K562 (cell line): ENCODE measurements around the gene TMEM95. TPM values are rescaled to one million over a fixed set of nuclear protein-coding genes. Genes with fewer than 3 reads are reported as not detected.

Source experiments
- ATF3 ChIP-seq, 2 experiments: fragments of 450-650 bp in 1 of 2; sonication (generic) in 1 of 2; formaldehyde crosslinking in 1 of 2; IDR thresholded peaks in 1 of 2; conservative IDR thresholded peaks in 1 of 2; 2 replicates each; pipeline versions ENCODE4 v1.6.1 to v1.8.1; 2016 to 2023; ENCODE audit warnings: mild to moderate bottlenecking in 2 of 2, moderate library complexity in 2 of 2, inconsistent platforms in 1 of 2, missing genetic modification reagents in 1 of 2
- BACH1 ChIP-seq: fragments of 200-800 bp; sonication (Bioruptor generic); IDR thresholded peaks from 2 replicates; pipeline ENCODE4 v1.6.1; 2016; ENCODE audit warnings: missing genetic modification characterization, missing compliant biosample characterization
- BCLAF1 ChIP-seq, 2 experiments: fragments of 450-650 bp in 1 of 2; IDR thresholded peaks; 2 replicates each; pipeline ENCODE4 v1.6.1; 2011 to 2017; ENCODE audit warnings: low read depth in 2 of 2, antibody characterized with exemption in 1 of 2, borderline replicate concordance in 1 of 2, low read length in 1 of 2, mild to moderate bottlenecking in 1 of 2, mixed read lengths in 1 of 2; ENCODE audit not compliant: control insufficient read depth in 1 of 2
- BRD9 ChIP-seq: fragments of 450-650 bp; IDR thresholded peaks from 2 replicates; pipeline ENCODE4 v1.6.1; 2018; ENCODE audit warnings: low read depth; ENCODE audit not compliant: partially characterized antibody
- CHD4 ChIP-seq: fragments of 200-600 bp; sonication (generic); IDR thresholded peaks from 3 replicates; pipeline ENCODE4 v1.6.1; 2012; ENCODE audit warnings: low read depth, mild to moderate bottlenecking, mixed read lengths, low read length, inconsistent platforms; ENCODE audit not compliant: insufficient read depth, insufficient replicate concordance, poor library complexity, severe bottlenecking
- DACH1 ChIP-seq: fragments of 450-650 bp; IDR thresholded peaks from 2 replicates; pipeline ENCODE4 v1.6.1; 2018; ENCODE audit not compliant: partially characterized antibody
- E4F1 ChIP-seq: fragments of 250-450 bp; sonication (Bioruptor Pico); IDR thresholded peaks from 2 replicates; pipeline ENCODE4 v1.5.0; 2021; ENCODE audit warnings: mild to moderate bottlenecking, borderline replicate concordance
- FOXO4 ChIP-seq: fragments of 450-650 bp; formaldehyde crosslinking; IDR thresholded peaks from 2 replicates; pipeline ENCODE4 v1.4.0; 2020; ENCODE audit warnings: mild to moderate bottlenecking, moderate library complexity
- GATAD2A ChIP-seq: fragments of 450-650 bp; IDR thresholded peaks from 2 replicates; pipeline ENCODE4 v1.6.1; 2017
- MCM7 ChIP-seq, 2 experiments: fragments of 450-650 bp; IDR thresholded peaks; 2 replicates each; pipeline ENCODE4 v1.6.1; 2016 to 2018
- NR1H2 ChIP-seq: sonication (generic); formaldehyde crosslinking; IDR thresholded peaks from 2 replicates; pipeline ENCODE4 v1.4.0; 2020; ENCODE audit warnings: mild to moderate bottlenecking, missing genetic modification reagents
- TFAM ChIP-seq: fragments of 250-450 bp; sonication (Bioruptor Pico); conservative IDR thresholded peaks from 2 replicates; pipeline ENCODE4 v1.5.0; 2021; ENCODE audit warnings: mild to moderate bottlenecking, moderate library complexity
- ZNF184 ChIP-seq: sonication (generic); formaldehyde crosslinking; IDR thresholded peaks from 2 replicates; pipeline ENCODE4 v1.5.0; 2020; ENCODE audit warnings: missing genetic modification reagents
- ZNF511 ChIP-seq: sonication (generic); formaldehyde crosslinking; IDR thresholded peaks from 2 replicates; pipeline ENCODE4 v1.8.0; 2022; ENCODE audit warnings: mild to moderate bottlenecking, missing genetic modification reagents
- ZNF512 ChIP-seq: IDR thresholded peaks from 2 replicates; pipeline ENCODE4 v1.6.1; 2016; ENCODE audit warnings: missing genetic modification characterization, missing compliant biosample characterization
- ZNF766 ChIP-seq: fragments of 200-800 bp; sonication (Bioruptor generic); conservative IDR thresholded peaks from 2 replicates; pipeline ENCODE4 v1.6.1; 2016; ENCODE audit warnings: missing genetic modification characterization, missing compliant biosample characterization
- polyA plus RNA-seq, 8 experiments: library from polyadenylated mRNA; depleted of rRNA in 4 of 8; stranded (reverse) in 5 of 8; unstranded in 3 of 8; fragments of >200 nt; fragmentation: Nextera tagmentation in 2 of 8; fragmentation: Illumina TruSeq in 1 of 8; extraction: Ambion mirVana in 2 of 8; extraction: Trizol in 1 of 8; gene quantifications; 2 replicates each; pipeline versions ENCODE4 v1.2.1 to v1.2.3, GENCODE V29; 2011 to 2014; ENCODE audit warnings: inconsistent platforms in 1 of 8, missing spikeins in 1 of 8
- total RNA-seq, 7 experiments: library from RNA; depleted of rRNA in 6 of 7; stranded (reverse); fragments of >200 nt in 6 of 7; fragmentation: Illumina TruSeq in 2 of 7; extraction: Trizol in 2 of 7; gene quantifications; 2 replicates each; pipeline versions ENCODE4 v1.2.1 to v1.2.3, GENCODE V29; 2011 to 2021; ENCODE audit warnings: low replicate concordance in 1 of 7

The TMEM95 gene
- total and polyA plus RNA-seq, 9 of the 15 experiments (the other 6 are each of a cell fraction or from before 2014, with no cell fraction given) = not detected

GRCh38 chr17:7306911-7307685 lies 47.9 kb upstream of the TMEM95 start, which contains the start of gene EIF5A (continued):
- TF ChIP-seq BCLAF1 (IDR thresholded peaks at IDR 0.05; ENCODE audit: borderline replicate concordance in 1 of 2, control insufficient read depth in 1 of 2, low read depth in 2 of 2, low read length in 1 of 2) (no peak), DACH1 (no peak), TFAM (CRISPR knock-in tag) (no peak), ZNF766 (no peak; the same call in 1 of the 2 replicates), MCM7 (IDR thresholded peaks at IDR 0.05) (no peak), E4F1 (CRISPR knock-in tag) (no peak), FOXO4 (no peak), BACH1 (tag) (no peak), ZNF511 (CRISPR knock-in tag) (no peak; the same call in 1 of the 2 replicates), CHD4 (no peak), NR1H2 (CRISPR knock-in tag) (no peak), BRD9 (no peak), ZNF512 (no peak), ZNF184 (CRISPR knock-in tag) (no peak), GATAD2A (no peak), ATF3 (IDR thresholded peaks at IDR 0.05) (no peak), ATF3 (CRISPR knock-in tag; conservative IDR thresholded peaks at IDR 0.05) (no peak)
